ENCODE results near the gene ABCC2.

DNA sequence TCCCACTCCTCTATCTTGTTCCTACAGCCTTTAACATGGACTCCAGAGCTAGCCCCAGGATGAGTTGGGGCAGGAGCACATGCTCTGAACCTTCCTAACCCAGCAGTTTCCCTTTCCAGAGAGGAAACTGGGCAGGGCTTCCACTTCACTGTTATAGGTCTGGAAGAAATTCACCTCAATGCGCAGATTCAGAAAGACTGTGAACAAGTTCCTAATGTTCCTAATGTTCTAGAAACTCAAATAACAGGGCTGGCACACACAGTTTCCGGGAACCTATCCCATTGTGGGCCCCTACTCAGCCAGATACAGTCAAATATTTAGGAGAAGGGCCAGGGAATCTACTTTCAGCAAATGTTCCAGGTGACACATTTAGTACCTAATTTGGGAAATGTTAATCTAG lies 29.7 kb downstream of the ABCC2 start:
- TF ChIP-seq, protein P1, sequence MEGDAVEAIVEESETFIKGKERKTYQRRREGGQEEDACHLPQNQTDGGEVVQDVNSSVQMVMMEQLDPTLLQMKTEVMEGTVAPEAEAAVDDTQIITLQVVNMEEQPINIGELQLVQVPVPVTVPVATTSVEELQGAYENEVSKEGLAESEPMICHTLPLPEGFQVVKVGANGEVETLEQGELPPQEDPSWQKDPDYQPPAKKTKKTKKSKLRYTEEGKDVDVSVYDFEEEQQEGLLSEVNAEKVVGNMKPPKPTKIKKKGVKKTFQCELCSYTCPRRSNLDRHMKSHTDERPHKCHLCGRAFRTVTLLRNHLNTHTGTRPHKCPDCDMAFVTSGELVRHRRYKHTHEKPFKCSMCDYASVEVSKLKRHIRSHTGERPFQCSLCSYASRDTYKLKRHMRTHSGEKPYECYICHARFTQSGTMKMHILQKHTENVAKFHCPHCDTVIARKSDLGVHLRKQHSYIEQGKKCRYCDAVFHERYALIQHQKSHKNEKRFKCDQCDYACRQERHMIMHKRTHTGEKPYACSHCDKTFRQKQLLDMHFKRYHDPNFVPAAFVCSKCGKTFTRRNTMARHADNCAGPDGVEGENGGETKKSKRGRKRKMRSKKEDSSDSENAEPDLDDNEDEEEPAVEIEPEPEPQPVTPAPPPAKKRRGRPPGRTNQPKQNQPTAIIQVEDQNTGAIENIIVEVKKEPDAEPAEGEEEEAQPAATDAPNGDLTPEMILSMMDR (IDR thresholded peaks at IDR 0.05; ENCODE audit: poor library complexity) = no peak
- TF ChIP-seq EZH2 (IDR thresholded peaks at IDR 0.05; ENCODE audit: borderline replicate concordance) = no peak
